Parathyroid adenoma (tissue), 2 donors: ENCODE results near the gene DGKI.

Experiments used
- H2AFZ ChIP-seq: fragments of 300-600 bp; sonication (generic); one replicate; pipeline ENCODE4 v1.7.0; 2017; ENCODE audit warnings: antibody characterized with exemption, mild to moderate bottlenecking
- H3K27ac ChIP-seq: fragments of 300-600 bp; sonication (generic); one replicate; pipeline ENCODE4 v1.7.0; 2017
- H3K27me3 ChIP-seq: fragments of 300-600 bp; sonication (generic); one replicate; pipeline ENCODE4 v1.7.0; 2017; ENCODE audit warnings: low read length; ENCODE audit not compliant: control insufficient read depth, insufficient read depth
- H3K36me3 ChIP-seq: fragments of 300-600 bp; sonication (generic); one replicate; pipeline ENCODE4 v1.7.0; 2017; ENCODE audit warnings: low read length; ENCODE audit not compliant: control insufficient read depth, insufficient read depth
- H3K4me1 ChIP-seq: fragments of 300-600 bp; sonication (generic); one replicate; pipeline ENCODE4 v1.7.0; 2017; ENCODE audit warnings: control low read depth
- H3K4me2 ChIP-seq: fragments of 300-600 bp; sonication (generic); one replicate; pipeline ENCODE4 v1.7.0; 2017; ENCODE audit warnings: low read length
- H3K4me3 ChIP-seq: fragments of 300-600 bp; sonication (generic); one replicate; pipeline ENCODE4 v1.7.0; 2017; ENCODE audit warnings: low read depth, low read length
- H3K79me2 ChIP-seq: fragments of 300-600 bp; sonication (generic); one replicate; pipeline ENCODE4 v1.7.0; 2017; ENCODE audit warnings: control low read depth
- H3K9ac ChIP-seq: fragments of 300-600 bp; sonication (generic); one replicate; pipeline ENCODE4 v1.7.0; 2017; ENCODE audit warnings: mild to moderate bottlenecking
- H3K9me3 ChIP-seq: fragments of 300-600 bp; sonication (generic); one replicate; pipeline ENCODE4 v1.7.0; 2017; ENCODE audit warnings: low read length; ENCODE audit not compliant: control insufficient read depth
- CTCF ChIP-seq: fragments of 300-600 bp; sonication (generic); IDR thresholded peaks from one replicate; pipeline ENCODE4 v1.7.0; 2017; ENCODE audit warnings: antibody characterized with exemption, mild to moderate bottlenecking
- donor health status: primary hyperparathyroidism.

DGKI gene

DNA sequence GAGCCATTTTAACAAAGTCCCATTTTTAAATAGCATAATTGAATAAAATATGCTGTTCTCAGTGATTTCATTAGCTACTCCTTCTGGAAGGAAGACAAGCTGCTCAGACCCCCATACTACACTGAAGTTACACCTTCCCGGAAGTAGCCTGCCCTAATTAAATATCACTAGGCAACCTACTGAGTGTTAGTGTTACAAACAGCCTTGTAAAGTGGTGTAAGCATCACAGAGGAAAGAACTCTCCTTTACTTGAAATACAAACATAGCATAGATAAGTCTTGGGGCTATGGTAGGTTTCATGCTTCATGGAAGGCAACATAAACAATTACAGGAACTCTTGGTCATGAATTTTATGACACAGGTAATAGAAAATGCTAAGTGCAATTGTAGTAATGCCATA lies 459.8 kb downstream of the DGKI start:
- Histone ChIP-seq H3K4me2 (no peak overlapping the region), H3K9ac (no peak overlapping the region), H2AFZ (no peak overlapping the region), H3K36me3 (no peaks in the 10 kb centered on the region), H3K27ac (no peak overlapping the region), H3K9me3 (no peaks in the 10 kb centered on the region), H3K4me3 (no peak overlapping the region), H3K4me1 (no peaks in the 10 kb centered on the region), H3K27me3 (no peaks in the 10 kb centered on the region), H3K79me2 (no peaks in the 10 kb centered on the region)
- TF ChIP-seq CTCF, result no peak

- no peaks in the 10 kb centered on the region for H3K36me3 ChIP-seq
- no peak overlapping the region for H2AFZ ChIP-seq
- no peaks in the 10 kb centered on the region for H3K79me2 ChIP-seq
- no peak overlapping the region for H3K4me3 ChIP-seq
- no peak overlapping the region for H3K9ac ChIP-seq
- H3K27ac ChIP-seq, result no peak overlapping the region
- H3K4me1 ChIP-seq, result no peaks in the 10 kb centered on the region
- no peak overlapping the region for H3K4me2 ChIP-seq
- TF ChIP-seq CTCF, result no peak
- no peaks in the 10 kb centered on the region for H3K9me3 ChIP-seq
- H3K27me3 ChIP-seq, result no peaks in the 10 kb centered on the region
Observed at GRCh38 chr7:137381045-137381444, 465.7 kb downstream of the DGKI start.

- no peak overlapping the region for H2AFZ ChIP-seq
- no peaks in the 10 kb centered on the region for H3K36me3 ChIP-seq
- H3K9ac ChIP-seq, result no peak overlapping the region
- no peaks in the 10 kb centered on the region for H3K79me2 ChIP-seq
- no peak for TF ChIP-seq CTCF
- no peaks in the 10 kb centered on the region for H3K9me3 ChIP-seq
- no peaks in the 10 kb centered on the region for H3K27me3 ChIP-seq
- no peak overlapping the region for H3K27ac ChIP-seq
- H3K4me2 ChIP-seq, result no peak overlapping the region
- H3K4me1 ChIP-seq, result no peaks in the 10 kb centered on the region
- no peak overlapping the region for H3K4me3 ChIP-seq
Observed at GRCh38 chr7:137373507-137373906, 473.3 kb downstream of the DGKI start.

- Histone ChIP-seq H3K4me1 (no peaks in the 10 kb centered on the region), H2AFZ (no peak overlapping the region)
Observed at GRCh38 chr7:137371616-137372015, 475.2 kb downstream of the DGKI start.

More at GRCh38 chr7:137371616-137372015, 475.2 kb downstream of the DGKI start:
- Histone ChIP-seq H3K79me2 (no peaks in the 10 kb centered on the region), H3K9me3 (no peaks in the 10 kb centered on the region), H3K4me2 (no peak overlapping the region), H3K36me3 (no peaks in the 10 kb centered on the region), H3K9ac (no peak overlapping the region), H3K4me3 (no peak overlapping the region), H3K27ac (no peak overlapping the region), H3K27me3 (no peaks in the 10 kb centered on the region)
- TF ChIP-seq CTCF, result no peak
